Karpas-422 (cell line): Measurements from ENCODE around the gene SPRY4. TPM values are rescaled to one million over a fixed set of nuclear protein-coding genes. Genes with fewer than 3 reads are reported as not detected.

Experiments
- DNase-seq: peaks from one replicate; pipeline ENCODE4 v3.0.0-alpha.2; 2015
- H2AFZ ChIP-seq: fragments of 200-600 bp; sonication (generic); 2 replicates; pipeline ENCODE4 v1.6.1; 2014; ENCODE audit warnings: antibody characterized with exemption, low read length, mixed read lengths
- H3K27ac ChIP-seq: fragments of 200-600 bp; sonication (generic); 2 replicates; pipeline ENCODE4 v1.5.1; 2014; ENCODE audit warnings: mild to moderate bottlenecking, low read length, moderate library complexity
- H3K27me3 ChIP-seq: fragments of 200-600 bp; sonication (generic); 2 replicates; pipeline ENCODE4 v1.6.1; 2014; ENCODE audit warnings: low read length, mixed read lengths
- H3K36me3 ChIP-seq: fragments of 200-600 bp; sonication (generic); 2 replicates; pipeline ENCODE4 v1.6.1; 2014; ENCODE audit warnings: low read length, mixed read lengths; ENCODE audit not compliant: insufficient read depth
- H3K4me1 ChIP-seq: fragments of 200-600 bp; sonication (generic); 2 replicates; pipeline ENCODE4 v1.6.1; 2014; ENCODE audit warnings: mild to moderate bottlenecking, low read length, mixed read lengths
- H3K4me2 ChIP-seq: fragments of 200-600 bp; sonication (generic); 2 replicates; pipeline ENCODE4 v1.6.1; 2014; ENCODE audit warnings: low read length, low read depth, mild to moderate bottlenecking; ENCODE audit not compliant: poor library complexity, severe bottlenecking
- H3K4me3 ChIP-seq: fragments of 200-600 bp; sonication (generic); 2 replicates; pipeline ENCODE4 v1.5.1; 2014; ENCODE audit warnings: mild to moderate bottlenecking, antibody characterized with exemption, low read length, mixed read lengths
- H3K79me2 ChIP-seq: fragments of 200-600 bp; sonication (generic); 2 replicates; pipeline ENCODE4 v1.6.1; 2014; ENCODE audit warnings: mild to moderate bottlenecking, low read length, mixed read lengths
- H3K9ac ChIP-seq: fragments of 200-600 bp; sonication (generic); 2 replicates; pipeline ENCODE4 v1.6.0; 2014; ENCODE audit warnings: low read length
- H3K9me2 ChIP-seq: fragments of 200-600 bp; sonication (generic), shearing (Covaris generic); replicated peaks from 2 replicates; pipeline ENCODE4 v1.6.0; 2014; ENCODE audit warnings: mild to moderate bottlenecking, low read length, moderate library complexity; ENCODE audit not compliant: insufficient read depth
- H3K9me3 ChIP-seq: fragments of 300-700, 200-600 bp; sonication (generic); 2 replicates; pipeline ENCODE4 v1.6.1; 2014; ENCODE audit warnings: low read length, mixed read lengths
- H4K20me1 ChIP-seq: fragments of 200-600 bp; sonication (generic); 2 replicates; pipeline ENCODE4 v1.6.1; 2014; ENCODE audit warnings: mild to moderate bottlenecking, antibody characterized with exemption, low read length, low read depth; ENCODE audit not compliant: insufficient read depth
- total RNA-seq: library from RNA; depleted of rRNA; stranded (reverse); fragments of >200 nt; shearing (Covaris generic); gene quantifications from 2 replicates; pipeline ENCODE4 v1.2.3, GENCODE V29; 2014; ENCODE audit warnings: low replicate concordance

The SPRY4 gene
- total RNA-seq, 1 experiment from 2014 or later = 0.26 TPM

- no peak overlapping the region for H3K4me3 ChIP-seq
- no peaks in the 10 kb centered on the region for H3K9me3 ChIP-seq
- H3K4me2 ChIP-seq = no peak overlapping the region
- H3K27ac ChIP-seq = no peak overlapping the region
- H3K79me2 ChIP-seq = no peaks in the 10 kb centered on the region
- H3K9ac ChIP-seq = no peak overlapping the region
- H3K4me1 ChIP-seq = no peaks in the 10 kb centered on the region
- H3K36me3 ChIP-seq = no peaks in the 10 kb centered on the region
- H4K20me1 ChIP-seq = no peaks in the 10 kb centered on the region
- no peaks in the 10 kb centered on the region for H3K27me3 ChIP-seq
- H2AFZ ChIP-seq = no peak overlapping the region
- no peaks in the 10 kb centered on the region for H3K9me2 ChIP-seq
- DNase-seq = no peak
These were observed 14.0 kb downstream of the SPRY4 start for GRCh38 chr5:142310803-142311202.

- H2AFZ ChIP-seq = no peak overlapping the region
- no peaks in the 10 kb centered on the region for H3K9me2 ChIP-seq
- H3K4me1 ChIP-seq = no peaks in the 10 kb centered on the region
- H3K4me2 ChIP-seq = no peak overlapping the region
- DNase-seq = no peak
- no peaks in the 10 kb centered on the region for H4K20me1 ChIP-seq
- no peaks in the 10 kb centered on the region for H3K36me3 ChIP-seq
- no peaks in the 10 kb centered on the region for H3K79me2 ChIP-seq
- no peak overlapping the region for H3K9ac ChIP-seq
- H3K27ac ChIP-seq = no peak overlapping the region
- H3K4me3 ChIP-seq = no peak overlapping the region
- H3K9me3 ChIP-seq = no peaks in the 10 kb centered on the region
- H3K27me3 ChIP-seq = no peaks in the 10 kb centered on the region
These were observed 15.0 kb downstream of the SPRY4 start for GRCh38 chr5:142309747-142310318.

- no peaks in the 10 kb centered on the region for H3K4me1 ChIP-seq
- no peaks in the 10 kb centered on the region for H3K36me3 ChIP-seq
- no peak overlapping the region for H3K4me3 ChIP-seq
- H3K9me3 ChIP-seq = no peaks in the 10 kb centered on the region
- no peaks in the 10 kb centered on the region for H3K79me2 ChIP-seq
- H3K9ac ChIP-seq = no peak overlapping the region
- no peaks in the 10 kb centered on the region for H4K20me1 ChIP-seq
- H3K27ac ChIP-seq = no peak overlapping the region
- H2AFZ ChIP-seq = no peak overlapping the region
- no peaks in the 10 kb centered on the region for H3K9me2 ChIP-seq
- no peak for DNase-seq
- H3K4me2 ChIP-seq = no peak overlapping the region
- H3K27me3 ChIP-seq = no peaks in the 10 kb centered on the region
These were observed 16.5 kb downstream of the SPRY4 start for GRCh38 chr5:142308358-142308757.

- Histone ChIP-seq H3K27me3 (no peaks in the 10 kb centered on the region), H3K79me2 (no peaks in the 10 kb centered on the region), H3K27ac (no peak overlapping the region), H4K20me1 (no peaks in the 10 kb centered on the region), H3K9me3 (no peaks in the 10 kb centered on the region), H3K4me3 (no peak overlapping the region), H3K9me2 (no peaks in the 10 kb centered on the region), H2AFZ (no peak overlapping the region), H3K4me2 (no peak overlapping the region), H3K4me1 (no peaks in the 10 kb centered on the region), H3K36me3 (no peaks in the 10 kb centered on the region), H3K9ac (no peak overlapping the region)
- no peak for DNase-seq
These were observed 17.5 kb downstream of the SPRY4 start for GRCh38 chr5:142307146-142307890.

GRCh38 chr5:142306077-142306502 is 18.7 kb downstream of the SPRY4 start:
- H3K79me2 ChIP-seq = no peaks in the 10 kb centered on the region
- DNase-seq = no peak
- H3K4me2 ChIP-seq = no peak overlapping the region
- no peaks in the 10 kb centered on the region for H3K9me3 ChIP-seq
- H3K9ac ChIP-seq = no peak overlapping the region
- H3K9me2 ChIP-seq = no peaks in the 10 kb centered on the region
- no peak overlapping the region for H2AFZ ChIP-seq
- H3K4me3 ChIP-seq = no peak overlapping the region
- no peak overlapping the region for H3K27ac ChIP-seq
- no peaks in the 10 kb centered on the region for H3K4me1 ChIP-seq
- H3K36me3 ChIP-seq = no peaks in the 10 kb centered on the region
- no peaks in the 10 kb centered on the region for H4K20me1 ChIP-seq
- H3K27me3 ChIP-seq = no peaks in the 10 kb centered on the region

- Histone ChIP-seq H2AFZ (no peak overlapping the region), H3K27me3 (no peaks in the 10 kb centered on the region), H3K4me3 (no peak overlapping the region), H3K36me3 (no peaks in the 10 kb centered on the region), H4K20me1 (no peaks in the 10 kb centered on the region), H3K9ac (no peak overlapping the region), H3K9me3 (no peaks in the 10 kb centered on the region), H3K4me1 (no peaks in the 10 kb centered on the region), H3K27ac (no peak overlapping the region), H3K4me2 (no peak overlapping the region), H3K79me2 (no peaks in the 10 kb centered on the region), H3K9me2 (no peaks in the 10 kb centered on the region)
- DNase-seq = no peak
These were observed 19.6 kb downstream of the SPRY4 start for GRCh38 chr5:142305211-142305610.

- Histone ChIP-seq H3K27me3 (no peaks in the 10 kb centered on the region), H2AFZ (no peak overlapping the region), H3K9me3 (no peaks in the 10 kb centered on the region), H3K36me3 (no peaks in the 10 kb centered on the region), H3K9me2 (no peaks in the 10 kb centered on the region), H3K4me2 (no peak overlapping the region), H3K4me3 (no peak overlapping the region), H3K27ac (no peak overlapping the region), H4K20me1 (no peaks in the 10 kb centered on the region), H3K79me2 (no peaks in the 10 kb centered on the region), H3K4me1 (no peaks in the 10 kb centered on the region), H3K9ac (no peak overlapping the region)
- DNase-seq = no peak
These were observed 20.7 kb downstream of the SPRY4 start for GRCh38 chr5:142304013-142304701.

GRCh38 chr5:142303565-142303964 is 21.3 kb downstream of the SPRY4 start:
- Histone ChIP-seq H3K79me2 (no peaks in the 10 kb centered on the region), H2AFZ (no peak overlapping the region), H3K4me1 (no peaks in the 10 kb centered on the region), H3K9me2 (no peaks in the 10 kb centered on the region), H3K4me2 (no peak overlapping the region), H4K20me1 (no peaks in the 10 kb centered on the region), H3K4me3 (no peak overlapping the region), H3K9ac (no peak overlapping the region), H3K9me3 (no peaks in the 10 kb centered on the region), H3K36me3 (no peaks in the 10 kb centered on the region), H3K27me3 (no peaks in the 10 kb centered on the region), H3K27ac (no peak overlapping the region)
- no peak for DNase-seq
